Psoas muscle (tissue), 8 donors: Measurements from ENCODE around the gene POLE. TPM values are rescaled to one million over a fixed set of nuclear protein-coding genes. Genes with fewer than 3 reads are reported as not detected.

ENCODE experiments used
- ATAC-seq, 4 donors: fragments of 200-7000 bp; cut with Tn5 transposase; one replicate each; pipeline ENCODE4 v1.9.1; 2020; ENCODE audit warnings: moderate library complexity in 3 of 4, mild to moderate bottlenecking in 2 of 4
- DNase-seq, 2 donors: peaks; one replicate each; pipeline ENCODE4 v3.0.0-alpha.2; 2020
- H3K27ac ChIP-seq: fragments of 200-600 bp; one replicate; pipeline ENCODE4 v1.8.0; 2022
- H3K27me3 ChIP-seq, 3 donors: fragments of 200-600 bp in 1 of 3; one replicate each; pipeline versions ENCODE4 v1.6.1 to v1.8.0; 2013 to 2022; ENCODE audit warnings: low read length in 2 of 3, mild to moderate bottlenecking in 2 of 3, moderate library complexity in 1 of 3; ENCODE audit not compliant: insufficient read depth in 3 of 3
- H3K36me3 ChIP-seq, 2 donors: fragments of 200-600 bp in 1 of 2; one replicate each; pipeline versions ENCODE4 v1.6.1 to v1.8.0; 2013 to 2022; ENCODE audit warnings: low read depth in 1 of 2, mild to moderate bottlenecking in 1 of 2, moderate library complexity in 1 of 2; ENCODE audit not compliant: insufficient read depth in 1 of 2
- H3K4me1 ChIP-seq: fragments of 200-600 bp; one replicate; pipeline ENCODE4 v1.8.0; 2022
- H3K4me3 ChIP-seq: fragments of 200-600 bp; one replicate; pipeline ENCODE4 v1.8.0; 2022; ENCODE audit warnings: mild to moderate bottlenecking
- H3K9me3 ChIP-seq: fragments of 200-600 bp; one replicate; pipeline ENCODE4 v1.8.0; 2022
- CTCF ChIP-seq: fragments of 200-600 bp; IDR thresholded peaks from one replicate; pipeline ENCODE4 v1.8.0; 2022; ENCODE audit warnings: antibody characterized with exemption
- WGBS, 3 donors: extraction: QIAGEN DNeasy Blood & Tissue Kit; methylation state at CpG; one replicate each; pipeline versions ENCODE4 v1.1.6 to v1.1.7; 2013; 5-methylcytosine and 5-hydroxymethylcytosine counted together
- intact Hi-C, 2 donors: fragments of 100-400 bp; cut with DNase I; formaldehyde crosslinking; loops; one replicate each; pipeline versions ENCODE4 v1.11.0 to v1.14.2; 2022
- polyA plus RNA-seq, 3 donors: library from polyadenylated mRNA; stranded (reverse); fragments of 200-250 nt; gene quantifications; one replicate each; pipeline ENCODE4 v1.2.3, GENCODE V29; 2013
- total RNA-seq, 4 donors: library from RNA; stranded (reverse); fragmentation: NEBNext Ultra II Directional in 2 of 4; extraction: Animal tissue kit (Norgen Biotek cat#: 25700) in 2 of 4; gene quantifications; one replicate each; pipeline versions ENCODE4 v1.2.1 to v1.2.4, GENCODE V29; 2021 to 2023
- donor health status: healthy with polysubstance abuse.
- donor health status: DM: no; HTN: no; CAD: no; lungs with moderate emphysema.
- donor health status: Bipolar disorder and iron deficiency.
- donor health status: healthy.
- donor health status: DM: yes; HTN: yes; CAD: no.
- donor health status: DM: no; HTN: no; CAD: no.
- donor health status: DM: no; HTN: no; CAD: no.
- donor health status: DM: yes; HTN: yes; CAD: no.

Gene POLE
- total and polyA plus RNA-seq, 7 donors, result 4.2 to 15.1 (median 6.7) TPM

- WGBS, 3 donors, result 73 to 79% (median 77%) methylated on average over 18 of the region's 18 CpGs
- intact Hi-C loops, result no loop called here
- H3K9me3 ChIP-seq, result no peaks in the 10 kb centered on the region
- H3K27ac ChIP-seq, result no peak overlapping the region
- no peak for ATAC-seq
- peak in 1 of 2 donors; percentile 47 for DNase-seq
- H3K4me3 ChIP-seq, result no peak overlapping the region
- TF ChIP-seq CTCF, result no peak
- H3K4me1 ChIP-seq, result no peaks in the 10 kb centered on the region
- H3K27me3 ChIP-seq, result no peaks in the 10 kb centered on the region
- peaks cover 0 to 12% of the 10 kb centered on the region in 2 donors for H3K36me3 ChIP-seq
Observed at GRCh38 chr12:132689227-132689626, 2.1 kb upstream of the POLE start.

GRCh38 chr12:132686825-132687210 lies 324 bp downstream of the POLE start:
- Histone ChIP-seq H3K4me3 (peak overlapping the region; percentile 75), H3K9me3 (no peaks in the 10 kb centered on the region), H3K27ac (peak overlapping the region; percentile 65), H3K4me1 (no peaks in the 10 kb centered on the region), H3K36me3 (peaks cover 0 to 12% of the 10 kb centered on the region in 2 donors), H3K27me3 (no peaks in the 10 kb centered on the region)
- intact Hi-C loops, result no loop called here
- no peak for TF ChIP-seq CTCF
- DNase-seq (no peak), ATAC-seq (peak in 2 of 4 donors; percentile 1 to 66)
- WGBS, 3 donors, result 0 to 1% (median 0%) methylated on average over 28 to 55 of the region's 55 CpGs

GRCh38 chr12:132685400-132685799 lies 1.7 kb downstream of the POLE start:
- WGBS, 3 donors, result 71 to 80% (median 71%) methylated on average over 5 of the region's 5 CpGs
- intact Hi-C loops, result no loop called here
- Histone ChIP-seq H3K4me3 (no peak overlapping the region), H3K4me1 (no peaks in the 10 kb centered on the region), H3K36me3 (peaks cover 0 to 3% of the 10 kb centered on the region in 2 donors), H3K27me3 (no peaks in the 10 kb centered on the region), H3K27ac (no peak overlapping the region), H3K9me3 (no peaks in the 10 kb centered on the region)
- no peak for TF ChIP-seq CTCF
- ATAC-seq (no peak), DNase-seq (no peak)

- Histone ChIP-seq H3K36me3 (peaks cover 0 to 67% of the 10 kb centered on the region in 2 donors), H3K27ac (no peak overlapping the region), H3K9me3 (no peaks in the 10 kb centered on the region), H3K4me1 (no peaks in the 10 kb centered on the region), H3K4me3 (no peak overlapping the region), H3K27me3 (no peaks in the 10 kb centered on the region)
- WGBS, 3 donors, result 93 to 95% (median 94%) methylated on average over 9 of the region's 9 CpGs
- ATAC-seq (no peak), DNase-seq (no peak)
- intact Hi-C loops, result no loop called here
- TF ChIP-seq CTCF, result no peak
Observed at GRCh38 chr12:132677492-132677891, 9.7 kb downstream of the POLE start.

- Histone ChIP-seq H3K27me3 (no peaks in the 10 kb centered on the region), H3K4me1 (no peaks in the 10 kb centered on the region), H3K4me3 (no peak overlapping the region), H3K27ac (no peak overlapping the region), H3K36me3 (peaks cover 0 to 78% of the 10 kb centered on the region in 2 donors), H3K9me3 (no peaks in the 10 kb centered on the region)
- DNase-seq (no peak), ATAC-seq (no peak)
- no peak for TF ChIP-seq CTCF
- intact Hi-C loops, result no loop called here
- WGBS, 3 donors, result 95 to 96% (median 95%) methylated on average over 14 of the region's 14 CpGs
Observed at GRCh38 chr12:132675757-132676432, 11.2 kb downstream of the POLE start.
